Panc1 (cell line): ENCODE measurements around the gene ERMARD. TPM values are rescaled to one million over a fixed set of nuclear protein-coding genes. Genes with fewer than 3 reads are reported as not detected.

Source experiments
- ATAC-seq: fragments of 200-7000 bp; cut with Tn5 transposase; 2 replicates; pipeline ENCODE4 v1.9.1; 2020; ENCODE audit warnings: mild to moderate bottlenecking, moderate library complexity
- BruUV-seq: library from RNA; stranded (reverse); fragments of 400-500 nt; replicated peaks from 2 replicates; lab custom pipeline; 2021; lab: Mats Ljungman, UMichigan
- CTCF ChIA-PET: fragments of 300-600 bp; sonication (Branson Sonifier 250); formaldehyde crosslinking; loops from one replicate; lab custom pipeline; 2022; ENCODE audit warnings: antibody characterized with exemption; lab: Charles Lee
- POLR2A ChIA-PET: fragments of 300-600 bp; sonication (Branson Sonifier 250); formaldehyde crosslinking; loops from one replicate; lab custom pipeline; 2022; ENCODE audit warnings: antibody characterized with exemption; lab: Charles Lee
- DNase-seq: peaks from one replicate; pipeline ENCODE4 v3.0.0-alpha.2; 2010; ENCODE audit warnings: low read depth, low spot score
- H3K27ac ChIP-seq: 2 replicates; pipeline ENCODE4 v1.5.1; 2011; ENCODE audit warnings: mild to moderate bottlenecking, low read length, inconsistent platforms
- H3K27me3 ChIP-seq: fragments of 200-500 bp; sonication (Bioruptor generic); 2 replicates; pipeline ENCODE4 v1.6.0; 2014; ENCODE audit warnings: low read length, inconsistent platforms; ENCODE audit not compliant: control insufficient read depth, insufficient read depth
- H3K36me3 ChIP-seq: fragments of 200-500 bp; sonication (Bioruptor generic); 2 replicates; pipeline ENCODE4 v1.5.1; 2014; ENCODE audit warnings: inconsistent platforms, mild to moderate bottlenecking, low read length, moderate library complexity; ENCODE audit not compliant: control insufficient read depth, insufficient read depth
- H3K4me1 ChIP-seq: 2 replicates; pipeline ENCODE4 v1.5.1; 2011; ENCODE audit warnings: inconsistent platforms, mild to moderate bottlenecking, low read length, moderate library complexity; ENCODE audit not compliant: control insufficient read depth, insufficient read depth
- H3K4me3 ChIP-seq, 2 experiments: 2 replicates each; pipeline ENCODE4 v1.5.1; 2011 to 2012; ENCODE audit warnings: low read depth in 2 of 2, low read length in 2 of 2, mild to moderate bottlenecking in 2 of 2, inconsistent platforms in 1 of 2, moderate library complexity in 1 of 2
- H3K9me3 ChIP-seq: fragments of 200-500 bp; sonication (Bioruptor generic); 2 replicates; pipeline ENCODE4 v1.5.1; 2014; ENCODE audit warnings: low read depth, mild to moderate bottlenecking, inconsistent platforms, low read length, moderate library complexity; ENCODE audit not compliant: control insufficient read depth, insufficient read depth
- CTCF ChIP-seq: fragments of 450-650 bp; IDR thresholded peaks from 2 replicates; pipeline ENCODE4 v1.5.1; 2017; ENCODE audit warnings: mild to moderate bottlenecking
- POLR2AphosphoS5 ChIP-seq: IDR thresholded peaks from 2 replicates; pipeline ENCODE4 v1.6.1; 2012; ENCODE audit warnings: mild to moderate bottlenecking, low read depth, low read length, moderate library complexity
- SIN3A ChIP-seq: IDR thresholded peaks from 2 replicates; pipeline ENCODE4 v1.6.1; 2012; ENCODE audit warnings: low read depth, mild to moderate bottlenecking, low read length, moderate library complexity, borderline replicate concordance; ENCODE audit not compliant: insufficient read depth
- TCF7L2 ChIP-seq: IDR thresholded peaks from 2 replicates; pipeline ENCODE4 v1.6.1; 2011; ENCODE audit warnings: mild to moderate bottlenecking, low read depth, low read length, inconsistent platforms
- in situ Hi-C: cut with HindIII; loops from 2 replicates; pipeline ENCODE4 v1.10.0; 2016; ENCODE audit warnings: low sequenced_read_pairs, low pct_unique_long_range_greater_than_20kb
- intact Hi-C: fragments of 100-400 bp; cut with micrococcal nuclease; formaldehyde crosslinking; loops from one replicate; pipeline ENCODE4 v1.10.0; 2022; ENCODE audit not compliant: unreplicated experiment
- total RNA-seq: library from RNA; stranded (reverse); gene quantifications from one replicate; pipeline ENCODE4 v1.2.1, GENCODE V29; 2021; ENCODE audit not compliant: unreplicated experiment
- TF ChIP-seq, protein P1 (sequence below), 2 experiments: IDR thresholded peaks; 2 replicates each; pipeline ENCODE4 v1.6.1; 2011 to 2012; ENCODE audit warnings: low read depth in 2 of 2, control low read depth in 1 of 2, low read length in 1 of 2, mild to moderate bottlenecking in 1 of 2, moderate library complexity in 1 of 2; ENCODE audit not compliant: insufficient read depth in 1 of 2

Gene ERMARD
- total RNA-seq, 1 experiment from 2014 or later: 38.5 TPM

- H3K9me3 ChIP-seq: no peaks in the 10 kb centered on the region
- CTCF ChIA-PET: interaction anchor here (0.6 to 2.3 kb wide), 9 partner anchors 8 to 740 kb away, joined by 3 to 8 read pairs (median 3); partner anchors contain the start of gene DLL1
- in situ Hi-C loops: no loop called here
Observed at GRCh38 chr6:169789944-169790927, 38.8 kb downstream of the ERMARD start.

DNA sequence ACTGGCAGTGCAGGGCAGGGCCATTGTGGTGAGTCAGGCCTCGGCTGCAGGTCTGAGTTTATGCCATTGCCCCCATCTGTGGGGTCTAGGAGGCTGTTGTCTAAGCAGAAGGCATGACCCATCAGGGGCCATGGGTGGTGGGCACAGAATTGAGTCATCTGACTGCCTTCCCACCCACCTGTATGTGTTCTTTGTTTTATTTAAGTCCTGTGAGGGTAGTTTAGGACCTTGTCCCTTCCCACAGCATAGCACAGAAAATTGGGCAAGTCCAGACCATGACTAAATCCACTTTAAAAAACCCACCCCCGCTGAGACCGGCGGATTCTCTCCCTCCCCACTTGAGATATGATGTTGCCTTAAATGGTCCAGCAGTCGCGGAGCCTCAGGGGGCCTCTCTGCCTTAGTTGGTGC, 40.3 kb downstream of the ERMARD start:
- no peaks in the 10 kb centered on the region for H3K36me3 ChIP-seq
- in situ Hi-C loops: no loop called here
- no peak overlapping the region for H3K27ac ChIP-seq
- no TSS peak for BruUV-seq
- H3K4me3 ChIP-seq: no peak overlapping the region
- H3K9me3 ChIP-seq: no peaks in the 10 kb centered on the region
- intact Hi-C loops: loop anchor here (2.0 to 5.0 kb wide), 2 partner anchors 501 to 737 kb away; partner anchors contain the start of gene DLL1
- DNase-seq (no peak), ATAC-seq (no peak)
- peaks cover 3% of the 10 kb centered on the region for H3K27me3 ChIP-seq
- ChIA-PET POLR2A (no interaction called here), CTCF (no interaction called here)
- TF ChIP-seq, protein P1, sequence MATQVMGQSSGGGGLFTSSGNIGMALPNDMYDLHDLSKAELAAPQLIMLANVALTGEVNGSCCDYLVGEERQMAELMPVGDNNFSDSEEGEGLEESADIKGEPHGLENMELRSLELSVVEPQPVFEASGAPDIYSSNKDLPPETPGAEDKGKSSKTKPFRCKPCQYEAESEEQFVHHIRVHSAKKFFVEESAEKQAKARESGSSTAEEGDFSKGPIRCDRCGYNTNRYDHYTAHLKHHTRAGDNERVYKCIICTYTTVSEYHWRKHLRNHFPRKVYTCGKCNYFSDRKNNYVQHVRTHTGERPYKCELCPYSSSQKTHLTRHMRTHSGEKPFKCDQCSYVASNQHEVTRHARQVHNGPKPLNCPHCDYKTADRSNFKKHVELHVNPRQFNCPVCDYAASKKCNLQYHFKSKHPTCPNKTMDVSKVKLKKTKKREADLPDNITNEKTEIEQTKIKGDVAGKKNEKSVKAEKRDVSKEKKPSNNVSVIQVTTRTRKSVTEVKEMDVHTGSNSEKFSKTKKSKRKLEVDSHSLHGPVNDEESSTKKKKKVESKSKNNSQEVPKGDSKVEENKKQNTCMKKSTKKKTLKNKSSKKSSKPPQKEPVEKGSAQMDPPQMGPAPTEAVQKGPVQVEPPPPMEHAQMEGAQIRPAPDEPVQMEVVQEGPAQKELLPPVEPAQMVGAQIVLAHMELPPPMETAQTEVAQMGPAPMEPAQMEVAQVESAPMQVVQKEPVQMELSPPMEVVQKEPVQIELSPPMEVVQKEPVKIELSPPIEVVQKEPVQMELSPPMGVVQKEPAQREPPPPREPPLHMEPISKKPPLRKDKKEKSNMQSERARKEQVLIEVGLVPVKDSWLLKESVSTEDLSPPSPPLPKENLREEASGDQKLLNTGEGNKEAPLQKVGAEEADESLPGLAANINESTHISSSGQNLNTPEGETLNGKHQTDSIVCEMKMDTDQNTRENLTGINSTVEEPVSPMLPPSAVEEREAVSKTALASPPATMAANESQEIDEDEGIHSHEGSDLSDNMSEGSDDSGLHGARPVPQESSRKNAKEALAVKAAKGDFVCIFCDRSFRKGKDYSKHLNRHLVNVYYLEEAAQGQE (IDR thresholded peaks at IDR 0.05; ENCODE audit: insufficient read depth in 1 of 2, low read depth in 2 of 2, low read length in 1 of 2): no peak
- H3K4me1 ChIP-seq: peaks cover 11% of the 10 kb centered on the region

More at GRCh38 chr6:169789944-169790927, 38.8 kb downstream of the ERMARD start:
- Histone ChIP-seq H3K36me3 (no peaks in the 10 kb centered on the region), H3K4me3 (peak overlapping the region; percentile 48 to 68), H3K4me1 (peaks cover 11% of the 10 kb centered on the region), H3K27ac (peak overlapping the region; percentile 65), H3K27me3 (peaks cover 3% of the 10 kb centered on the region; the same call in 1 of the 2 replicates)
- no TSS peak for BruUV-seq
- POLR2A ChIA-PET: interaction anchor here (0.5 kb wide), 1 partner anchor 236 kb away, joined by 3 read pairs; no protein-coding TSS in a partner anchor
- DNase-seq (peak; percentile 61), ATAC-seq (peak; percentile 98)
- intact Hi-C loops: loop anchor here (2.0 to 5.0 kb wide), 2 partner anchors 502 to 739 kb away; partner anchors contain the start of gene DLL1
- peak; percentile 100 for TF ChIP-seq CTCF
- peak; percentile 38; the same call in 1 of the 2 replicates for TF ChIP-seq TCF7L2
- TF ChIP-seq, protein P1 (IDR thresholded peaks at IDR 0.05; ENCODE audit: insufficient read depth in 1 of 2, low read depth in 2 of 2, low read length in 1 of 2): 0 out of 4 replicates have a peak, but pooled peaks of 1 of the 2 experiments have one; percentile 47
- TF ChIP-seq SIN3A: 0 out of 2 replicates have a peak, but pooled peaks have one; percentile 4
- TF ChIP-seq POLR2AphosphoS5: no peak
